ENCODE data around the gene SETD1B. TPM values are rescaled to one million over a fixed set of nuclear protein-coding genes. Genes with fewer than 3 reads are reported as not detected.
A peak's percentile ranks its signal among the peaks of the same experiment; 100 is the strongest.
"Not testable (repeated sequence)": the region's sequence is repeated elsewhere in the genome, so short reads cannot be mapped to it uniquely, and the experiment has no call there.

Gene SETD1B
- total RNA-seq, 2 donors from 2014 or later = 54.5 to 64.1 TPM

GRCh38 chr12:121786440-121786825, 17.4 kb upstream of the SETD1B start:
- DNase-seq (no peak), ATAC-seq (no peak)
- Mint-ChIP-seq H3K27ac (peak overlapping the region; percentile 100), H3K36me3 (ENCODE audit: low read depth) (peaks cover 8% of the 10 kb centered on the region), H3K27me3 (no peaks in the 10 kb centered on the region), H3K4me1 (peaks cover 69% of the 10 kb centered on the region), H3K4me3 (peak overlapping the region; percentile 98)
- no peaks in the 10 kb centered on the region for H3K9me3 ChIP-seq (ENCODE audit: control insufficient read depth, low read length, poor library complexity, severe bottlenecking)

- no peaks in the 10 kb centered on the region for H3K9me3 ChIP-seq (ENCODE audit: control insufficient read depth, low read length, poor library complexity, severe bottlenecking)
- Mint-ChIP-seq H3K27ac (peak overlapping the region; percentile 100), H3K27me3 (no peaks in the 10 kb centered on the region), H3K4me1 (peaks cover 68% of the 10 kb centered on the region), H3K36me3 (ENCODE audit: low read depth) (peaks cover 4% of the 10 kb centered on the region), H3K4me3 (peak overlapping the region; percentile 98)
- ATAC-seq = peak; percentile 10
- peak in 1 of 3 donors; percentile 43 for DNase-seq
These were observed 16.5 kb upstream of the SETD1B start for GRCh38 chr12:121787063-121788025.

GRCh38 chr12:121788176-121788818, 15.5 kb upstream of the SETD1B start:
- ATAC-seq = no peak
- no peak for DNase-seq
- Mint-ChIP-seq H3K4me3 (peak overlapping the region; percentile 98), H3K36me3 (ENCODE audit: low read depth) (peaks cover 4% of the 10 kb centered on the region), H3K27ac (peak overlapping the region; percentile 100), H3K4me1 (peaks cover 62% of the 10 kb centered on the region), H3K27me3 (no peaks in the 10 kb centered on the region)
- no peaks in the 10 kb centered on the region for H3K9me3 ChIP-seq (ENCODE audit: control insufficient read depth, low read length, poor library complexity, severe bottlenecking)

GRCh38 chr12:121789233-121789781, 14.5 kb upstream of the SETD1B start:
- Mint-ChIP-seq H3K4me3 (peak overlapping the region; percentile 98), H3K27me3 (no peaks in the 10 kb centered on the region), H3K27ac (peak overlapping the region; percentile 100), H3K36me3 (ENCODE audit: low read depth) (peaks cover 4% of the 10 kb centered on the region), H3K4me1 (peaks cover 56% of the 10 kb centered on the region)
- H3K9me3 ChIP-seq (ENCODE audit: control insufficient read depth, low read length, poor library complexity, severe bottlenecking) = no peaks in the 10 kb centered on the region
- peak in 2 of 3 donors; percentile 43 to 46 for DNase-seq
- ATAC-seq = peak; percentile 21

GRCh38 chr12:121789800-121790728, 13.7 kb upstream of the SETD1B start:
- peak; percentile 71 for ATAC-seq

GRCh38 chr12:121790785-121791184, 13.0 kb upstream of the SETD1B start:
- not testable (repeated sequence) for ATAC-seq; H3K9me3 ChIP-seq (ENCODE audit: control insufficient read depth, low read length, poor library complexity, severe bottlenecking); DNase-seq; H3K36me3 Mint-ChIP-seq (ENCODE audit: low read depth); H3K27me3 Mint-ChIP-seq
- Mint-ChIP-seq H3K4me1 (peaks cover 59% of the 10 kb centered on the region), H3K4me3 (peak overlapping the region; percentile 98), H3K27ac (peak overlapping the region; percentile 100)

More at GRCh38 chr12:121789800-121790728, 13.7 kb upstream of the SETD1B start:
- Mint-ChIP-seq H3K27ac (peak overlapping the region; percentile 100), H3K4me1 (peaks cover 57% of the 10 kb centered on the region), H3K36me3 (ENCODE audit: low read depth) (peaks cover 4% of the 10 kb centered on the region), H3K27me3 (no peaks in the 10 kb centered on the region), H3K4me3 (peak overlapping the region; percentile 98)
- DNase-seq = peak; percentile 87 to 92 (median 91)
- H3K9me3 ChIP-seq (ENCODE audit: control insufficient read depth, low read length, poor library complexity, severe bottlenecking) = no peaks in the 10 kb centered on the region

- H3K9me3 ChIP-seq (ENCODE audit: control insufficient read depth, low read length, poor library complexity, severe bottlenecking) = no peaks in the 10 kb centered on the region
- H3K4me3 Mint-ChIP-seq = peak overlapping the region; percentile 98
- peaks cover 50% of the 10 kb centered on the region for H3K4me1 Mint-ChIP-seq
- ATAC-seq = no peak
- peak in 2 of 3 donors; percentile 39 to 50 for DNase-seq
- H3K36me3 Mint-ChIP-seq (ENCODE audit: low read depth) = peaks cover 4% of the 10 kb centered on the region
- H3K27ac Mint-ChIP-seq = peak overlapping the region; percentile 100
- no peaks in the 10 kb centered on the region for H3K27me3 Mint-ChIP-seq
These were observed 11.9 kb upstream of the SETD1B start for GRCh38 chr12:121791671-121792551.

GRCh38 chr12:121792607-121793439, 11.0 kb upstream of the SETD1B start:
- H3K9me3 ChIP-seq (ENCODE audit: control insufficient read depth, low read length, poor library complexity, severe bottlenecking) = no peaks in the 10 kb centered on the region
- H3K27ac Mint-ChIP-seq = peak overlapping the region; percentile 100
- peak overlapping the region; percentile 98 for H3K4me3 Mint-ChIP-seq
- H3K27me3 Mint-ChIP-seq = no peaks in the 10 kb centered on the region
- ATAC-seq (peak; percentile 9), DNase-seq (peak; percentile 47 to 49 (median 49))
- peaks cover 4% of the 10 kb centered on the region for H3K36me3 Mint-ChIP-seq (ENCODE audit: low read depth)
- peaks cover 49% of the 10 kb centered on the region for H3K4me1 Mint-ChIP-seq

- H3K4me1 Mint-ChIP-seq = peaks cover 50% of the 10 kb centered on the region
- peak within 1 kb of the TSS; percentile 98 for H3K4me3 Mint-ChIP-seq
- peak in 2 of 3 donors; percentile 38 to 66 for DNase-seq
- H3K27ac Mint-ChIP-seq = peak within 1 kb of the TSS; percentile 100
- peak; percentile 9 for ATAC-seq
- H3K9me3 ChIP-seq (ENCODE audit: control insufficient read depth, low read length, poor library complexity, severe bottlenecking) = no peaks in the 10 kb centered on the region
- H3K27me3 Mint-ChIP-seq = no peaks in the 10 kb centered on the region
- peaks cover 4% of the 10 kb centered on the region for H3K36me3 Mint-ChIP-seq (ENCODE audit: low read depth)
These were observed 10.4 kb upstream of the SETD1B start, which contains the start of gene RHOF for GRCh38 chr12:121793440-121793837. TSS of gene RHOF (minus strand) at chr12:121793688. CDS start at chr12:121793633, 55 bp downstream.

GRCh38 chr12:121793838-121794533, 9.8 kb upstream of the SETD1B start:
- ATAC-seq = peak; percentile 66
- H3K9me3 ChIP-seq (ENCODE audit: control insufficient read depth, low read length, poor library complexity, severe bottlenecking) = no peaks in the 10 kb centered on the region
- Mint-ChIP-seq H3K4me3 (peak overlapping the region; percentile 98), H3K27me3 (no peaks in the 10 kb centered on the region), H3K36me3 (ENCODE audit: low read depth) (peaks cover 6% of the 10 kb centered on the region), H3K27ac (peak overlapping the region; percentile 96), H3K4me1 (peaks cover 50% of the 10 kb centered on the region)
- peak; percentile 91 to 98 (median 92) for DNase-seq

Data from T-helper 17 cell (primary cell).